ENCODE results near the gene TMA7B.

Gene TMA7B

DNA sequence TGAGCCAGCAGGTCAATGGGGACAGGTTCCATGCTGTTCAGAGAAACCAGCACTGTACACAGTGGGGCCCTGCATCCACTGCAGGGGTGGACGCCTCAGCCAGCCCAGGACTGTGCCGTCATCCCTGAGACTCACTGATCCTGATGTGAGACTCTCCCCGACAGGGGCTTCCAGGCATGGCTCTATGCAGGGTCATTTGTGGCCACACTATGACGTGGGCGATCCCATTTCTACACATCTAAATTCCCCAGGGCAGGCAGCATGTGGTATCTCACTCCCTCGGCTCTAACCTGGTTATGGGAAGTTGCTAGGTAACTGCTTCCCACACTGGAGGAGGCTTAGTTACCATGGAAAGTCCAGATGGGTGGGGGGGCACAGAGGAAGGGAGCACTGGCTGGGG lies 20.4 kb downstream of the TMA7B start:
- DNase-seq (ENCODE audit: low read depth), result no peak
- H3K4me3 ChIP-seq (replicated peaks; ENCODE audit: low read depth, low read length), result no peak overlapping the region
- TF ChIP-seq, protein P1, sequence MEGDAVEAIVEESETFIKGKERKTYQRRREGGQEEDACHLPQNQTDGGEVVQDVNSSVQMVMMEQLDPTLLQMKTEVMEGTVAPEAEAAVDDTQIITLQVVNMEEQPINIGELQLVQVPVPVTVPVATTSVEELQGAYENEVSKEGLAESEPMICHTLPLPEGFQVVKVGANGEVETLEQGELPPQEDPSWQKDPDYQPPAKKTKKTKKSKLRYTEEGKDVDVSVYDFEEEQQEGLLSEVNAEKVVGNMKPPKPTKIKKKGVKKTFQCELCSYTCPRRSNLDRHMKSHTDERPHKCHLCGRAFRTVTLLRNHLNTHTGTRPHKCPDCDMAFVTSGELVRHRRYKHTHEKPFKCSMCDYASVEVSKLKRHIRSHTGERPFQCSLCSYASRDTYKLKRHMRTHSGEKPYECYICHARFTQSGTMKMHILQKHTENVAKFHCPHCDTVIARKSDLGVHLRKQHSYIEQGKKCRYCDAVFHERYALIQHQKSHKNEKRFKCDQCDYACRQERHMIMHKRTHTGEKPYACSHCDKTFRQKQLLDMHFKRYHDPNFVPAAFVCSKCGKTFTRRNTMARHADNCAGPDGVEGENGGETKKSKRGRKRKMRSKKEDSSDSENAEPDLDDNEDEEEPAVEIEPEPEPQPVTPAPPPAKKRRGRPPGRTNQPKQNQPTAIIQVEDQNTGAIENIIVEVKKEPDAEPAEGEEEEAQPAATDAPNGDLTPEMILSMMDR (IDR thresholded peaks at IDR 0.05; ENCODE audit: low read length, missing control alignments), result no peak

DNA sequence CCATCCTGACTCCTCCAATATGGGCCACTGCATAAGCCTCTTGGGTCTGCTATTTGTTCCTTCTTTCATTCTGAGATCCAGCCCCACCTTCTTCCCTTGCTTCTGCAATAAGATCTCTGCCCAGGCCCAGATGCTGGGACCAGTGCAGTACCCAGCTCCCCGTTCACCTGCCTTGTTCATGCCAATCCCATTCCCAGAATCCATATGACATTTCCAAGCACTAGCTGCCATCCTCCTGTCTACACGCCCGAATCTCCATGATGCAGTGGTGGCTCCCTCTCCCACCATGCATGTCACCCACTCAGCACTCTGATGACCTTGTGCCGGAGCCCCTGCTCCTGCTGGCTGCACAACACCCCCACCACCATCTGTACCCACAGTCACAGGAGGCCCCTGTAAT lies 23.1 kb downstream of the TMA7B start:
- no peak for DNase-seq (ENCODE audit: low read depth)
- TF ChIP-seq, protein P1 (IDR thresholded peaks at IDR 0.05; ENCODE audit: low read length, missing control alignments), result no peak
- no peak overlapping the region for H3K4me3 ChIP-seq (replicated peaks; ENCODE audit: low read depth, low read length)

DNA sequence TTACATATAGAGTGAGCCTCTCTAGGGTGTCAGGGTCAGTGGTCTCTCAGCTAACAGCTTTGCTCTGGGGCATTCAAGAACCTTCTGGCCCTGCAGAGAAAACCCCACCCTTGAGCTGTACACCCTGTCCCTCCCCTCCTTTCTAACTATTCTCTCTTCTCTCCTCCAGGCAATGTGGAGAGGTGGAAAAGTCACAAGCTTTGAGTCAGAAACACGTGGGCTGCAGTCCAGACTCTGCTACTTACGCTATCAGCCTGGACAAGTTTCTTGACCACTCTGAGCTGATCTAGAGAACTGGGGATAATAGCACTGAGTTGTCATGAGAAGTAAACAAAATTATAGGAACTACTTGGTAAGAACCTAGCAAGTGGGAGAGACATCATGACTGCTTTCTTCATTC lies 23.8 kb downstream of the TMA7B start:
- no peak overlapping the region for H3K4me3 ChIP-seq (replicated peaks; ENCODE audit: low read depth, low read length)
- DNase-seq (ENCODE audit: low read depth), result peak; percentile 41
- TF ChIP-seq, protein P1 (IDR thresholded peaks at IDR 0.05; ENCODE audit: low read length, missing control alignments), result no peak

DNA sequence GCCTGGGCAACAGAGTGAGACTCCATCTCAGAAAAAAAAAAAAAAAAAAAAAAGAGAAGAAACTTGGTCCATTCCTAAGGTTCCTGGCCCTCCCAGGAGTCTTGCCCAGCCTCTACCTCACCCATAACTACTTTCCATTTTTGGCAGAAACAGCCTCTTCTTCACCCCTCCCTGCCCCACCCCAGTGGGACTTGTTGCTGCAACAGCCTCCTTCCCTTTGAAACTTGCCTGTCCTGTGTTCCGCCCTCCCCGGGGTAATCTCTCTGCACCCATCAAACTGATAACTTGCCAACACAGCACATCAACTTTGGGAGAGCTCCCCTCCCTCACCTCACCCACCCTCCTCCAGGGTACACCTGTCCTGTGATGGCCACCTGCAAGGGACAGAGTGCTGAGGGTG lies 24.5 kb downstream of the TMA7B start:
- TF ChIP-seq, protein P1 (IDR thresholded peaks at IDR 0.05; ENCODE audit: low read length, missing control alignments), result no peak
- no peak for DNase-seq (ENCODE audit: low read depth)
- no peak overlapping the region for H3K4me3 ChIP-seq (replicated peaks; ENCODE audit: low read depth, low read length)

DNA sequence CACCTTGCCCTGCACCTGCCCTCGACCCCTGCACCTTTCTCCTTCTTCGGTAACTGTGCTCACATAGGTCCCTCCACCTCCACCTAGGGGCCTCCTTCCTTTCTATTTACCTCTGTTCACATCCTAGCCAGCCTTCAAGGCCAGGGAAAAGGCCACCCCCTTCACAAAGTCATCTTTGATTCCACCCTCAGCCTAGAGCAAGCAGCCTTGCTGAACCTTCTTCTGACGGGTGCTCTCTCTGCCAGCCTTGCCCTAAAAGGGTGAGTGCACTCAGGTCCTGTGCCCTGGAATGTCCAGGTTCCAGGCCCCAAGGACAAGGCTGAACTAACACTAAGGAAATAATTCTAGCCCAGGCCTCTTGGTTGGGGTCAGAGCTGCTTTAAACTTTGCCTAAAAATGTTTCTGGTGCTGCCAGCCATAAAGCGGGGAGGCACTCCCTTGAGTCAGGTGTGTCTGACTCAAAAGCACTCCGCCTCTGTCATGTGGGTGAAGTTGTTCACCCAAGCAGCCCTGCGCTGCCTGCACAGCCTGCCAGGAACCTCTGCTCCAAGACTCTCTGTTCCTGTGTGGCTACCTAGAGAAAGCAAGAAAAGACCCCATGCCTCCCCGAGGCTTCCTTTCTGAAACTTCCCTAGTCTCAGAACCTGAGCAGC lies 25.3 kb downstream of the TMA7B start:
- H3K4me3 ChIP-seq (replicated peaks; ENCODE audit: low read depth, low read length), result no peak overlapping the region
- TF ChIP-seq, protein P1 (IDR thresholded peaks at IDR 0.05; ENCODE audit: low read length, missing control alignments), result no peak
- no peak for DNase-seq (ENCODE audit: low read depth)

DNA sequence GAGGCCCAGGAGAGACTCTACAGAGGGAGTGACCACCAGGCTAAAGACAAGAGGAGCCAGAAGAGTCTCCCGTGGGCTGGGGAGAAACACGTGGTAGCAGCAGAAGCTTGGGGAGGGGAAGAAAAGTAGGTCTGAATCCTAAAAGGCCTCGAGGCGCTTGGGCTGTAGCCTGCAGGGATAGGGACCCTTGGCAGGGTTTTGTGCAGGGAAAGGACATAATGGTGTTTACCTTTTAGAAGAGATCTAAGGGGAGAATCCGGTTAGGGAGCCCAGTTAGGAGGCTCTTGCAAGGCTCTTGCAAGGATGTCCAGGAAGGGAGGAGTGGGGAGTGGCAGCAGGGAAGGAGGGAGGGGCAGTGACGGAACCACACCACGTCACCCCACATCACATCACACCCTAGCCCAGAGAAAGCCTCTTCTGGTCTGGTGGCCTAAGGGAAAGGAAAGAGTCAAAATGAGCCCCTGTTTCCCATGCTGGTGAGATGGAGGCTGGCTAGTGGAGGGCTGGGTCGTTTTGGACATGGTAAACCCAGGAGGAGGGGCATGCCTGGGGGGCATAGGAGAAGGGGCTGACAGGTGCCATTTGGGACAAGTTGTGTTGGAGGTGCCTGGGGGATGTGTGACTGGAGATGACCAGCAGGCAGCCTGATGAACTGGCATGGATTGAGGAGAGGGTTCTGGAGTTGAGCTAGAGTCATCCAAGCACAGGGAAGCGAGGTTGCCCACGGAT lies 28.4 kb downstream of the TMA7B start:
- DNase-seq (ENCODE audit: low read depth), result no peak
- H3K4me3 ChIP-seq (replicated peaks; ENCODE audit: low read depth, low read length), result no peak overlapping the region
- TF ChIP-seq, protein P1 (IDR thresholded peaks at IDR 0.05; ENCODE audit: low read length, missing control alignments), result no peak

All from fibroblast of pulmonary artery (primary cell).